Gastrocnemius medialis (tissue), 4 donors: ENCODE measurements around the gene PHTF2. TPM values are rescaled to one million over a fixed set of nuclear protein-coding genes. Genes with fewer than 3 reads are reported as not detected.
"Not testable (repeated sequence)": the region's sequence is repeated elsewhere in the genome, so short reads cannot be mapped to it uniquely, and the experiment has no call there.

Experiments
- ATAC-seq, 2 donors: fragments of 150-250 bp; one replicate each; pipeline ENCODE4 v1.9.1; 2016
- DNase-seq, 2 donors: peaks; one replicate each; pipeline ENCODE4 v3.0.0-alpha.2; 2019
- H3K27ac ChIP-seq, 4 donors: fragments of 200-600 bp; sonication (generic); 1 replicate in 1 of 4; 2 replicates in 3 of 4; pipeline ENCODE4 v1.5.1; 2016 to 2018; ENCODE audit warnings: mild to moderate bottlenecking in 2 of 4, moderate library complexity in 1 of 4
- H3K27me3 ChIP-seq, 3 donors: fragments of 200-600 bp; sonication (generic) in 2 of 3; 1 replicate in 1 of 3; 2 replicates in 2 of 3; pipeline versions ENCODE4 v1.5.1 to v1.6.0; 2016 to 2019; ENCODE audit warnings: mild to moderate bottlenecking in 1 of 3, moderate library complexity in 1 of 3
- H3K36me3 ChIP-seq, 2 donors: fragments of 200-600 bp; sonication (generic) in 1 of 2; one replicate each; pipeline ENCODE4 v1.5.1; 2017 to 2018
- H3K4me1 ChIP-seq, 2 donors: fragments of 200-600 bp; sonication (generic) in 1 of 2; one replicate each; pipeline ENCODE4 v1.5.1; 2016 to 2017; ENCODE audit warnings: mild to moderate bottlenecking in 2 of 2
- H3K4me3 ChIP-seq, 4 donors: fragments of 200-600 bp; sonication (generic) in 3 of 4; 1 replicate in 1 of 4; 2 replicates in 3 of 4; pipeline ENCODE4 v1.5.1; 2016 to 2019; ENCODE audit warnings: mild to moderate bottlenecking in 2 of 4
- H3K9me3 ChIP-seq, 3 donors: fragments of 200-600 bp; sonication (generic) in 2 of 3; 1 replicate in 1 of 3; 2 replicates in 2 of 3; pipeline ENCODE4 v1.5.1; 2016 to 2019
- POLR2A ChIP-seq, 2 donors: fragments of 450-650 bp; IDR thresholded peaks; one replicate each; pipeline ENCODE4 v1.6.1; 2017; ENCODE audit warnings: antibody characterized with exemption in 2 of 2, mild to moderate bottlenecking in 2 of 2, moderate library complexity in 2 of 2
- in situ Hi-C, 4 donors: fragments of 200-750 bp; cut with MboI; loops; one replicate each; pipeline versions ENCODE4 v1.15.0 to v1.8.0; 2017; ENCODE audit warnings: low sequenced_read_pairs in 4 of 4
- intact Hi-C: fragments of 100-400 bp; cut with DNase I; formaldehyde crosslinking; loops from one replicate; pipeline ENCODE4 v1.15.1; 2023; ENCODE audit warnings: low total_unique reads
- total RNA-seq, 4 donors: library from RNA; depleted of rRNA; stranded (reverse); fragments of >200 nt; gene quantifications; one replicate each; pipeline versions ENCODE4 v1.1.0 to v1.2.3, GENCODE V29; 2016
- TF ChIP-seq, protein P1 (sequence below), 5 experiments: fragments of 450-650 bp in 3 of 5; fragments of 200-600 bp in 2 of 5; sonication (generic) in 2 of 5; IDR thresholded peaks in 4 of 5; conservative IDR thresholded peaks in 1 of 5; 1 replicate in 4 of 5; 2 replicates in 1 of 5; pipeline ENCODE4 v1.5.1; 2016 to 2019; ENCODE audit warnings: antibody characterized with exemption in 5 of 5, mild to moderate bottlenecking in 3 of 5, moderate library complexity in 3 of 5

Gene PHTF2
- total RNA-seq, 4 donors from 2014 or later = 81.2 to 163 (median 108) TPM

DNA sequence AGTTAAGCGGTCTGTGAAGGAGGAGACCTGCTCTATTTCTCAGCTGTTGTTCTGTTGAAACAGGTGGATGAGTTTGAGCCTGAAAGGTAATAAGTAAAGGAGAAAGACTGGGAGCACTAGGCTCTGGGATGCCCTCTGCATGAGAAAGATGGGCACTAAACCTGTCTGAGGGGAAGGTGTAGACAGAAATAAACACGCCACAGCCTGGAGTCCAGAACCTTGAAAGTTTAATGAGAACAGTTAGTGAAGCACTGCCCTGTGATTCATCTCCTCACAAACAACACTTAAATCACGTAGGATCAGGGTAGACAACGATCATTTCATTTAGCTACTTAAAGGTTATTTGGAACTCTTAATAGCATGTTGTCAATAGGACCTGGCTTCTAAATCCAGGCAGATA is 193.1 kb downstream of the PHTF2 start:
- no peak overlapping the region for H3K27ac ChIP-seq
- H3K36me3 ChIP-seq = no peaks in the 10 kb centered on the region
- no peak for DNase-seq
- intact Hi-C loops (no loop called here), in situ Hi-C loops (no loop called here)
- no peak for ATAC-seq
- no peaks in the 10 kb centered on the region for H3K9me3 ChIP-seq
- no peaks in the 10 kb centered on the region for H3K27me3 ChIP-seq
- H3K4me3 ChIP-seq = no peak overlapping the region
- no peaks in the 10 kb centered on the region for H3K4me1 ChIP-seq
- no peak for TF ChIP-seq POLR2A (IDR thresholded peaks at IDR 0.05)
- TF ChIP-seq, protein P1, sequence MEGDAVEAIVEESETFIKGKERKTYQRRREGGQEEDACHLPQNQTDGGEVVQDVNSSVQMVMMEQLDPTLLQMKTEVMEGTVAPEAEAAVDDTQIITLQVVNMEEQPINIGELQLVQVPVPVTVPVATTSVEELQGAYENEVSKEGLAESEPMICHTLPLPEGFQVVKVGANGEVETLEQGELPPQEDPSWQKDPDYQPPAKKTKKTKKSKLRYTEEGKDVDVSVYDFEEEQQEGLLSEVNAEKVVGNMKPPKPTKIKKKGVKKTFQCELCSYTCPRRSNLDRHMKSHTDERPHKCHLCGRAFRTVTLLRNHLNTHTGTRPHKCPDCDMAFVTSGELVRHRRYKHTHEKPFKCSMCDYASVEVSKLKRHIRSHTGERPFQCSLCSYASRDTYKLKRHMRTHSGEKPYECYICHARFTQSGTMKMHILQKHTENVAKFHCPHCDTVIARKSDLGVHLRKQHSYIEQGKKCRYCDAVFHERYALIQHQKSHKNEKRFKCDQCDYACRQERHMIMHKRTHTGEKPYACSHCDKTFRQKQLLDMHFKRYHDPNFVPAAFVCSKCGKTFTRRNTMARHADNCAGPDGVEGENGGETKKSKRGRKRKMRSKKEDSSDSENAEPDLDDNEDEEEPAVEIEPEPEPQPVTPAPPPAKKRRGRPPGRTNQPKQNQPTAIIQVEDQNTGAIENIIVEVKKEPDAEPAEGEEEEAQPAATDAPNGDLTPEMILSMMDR (IDR thresholded peaks at IDR 0.05 in 4 of 5, conservative IDR thresholded peaks at IDR 0.05 in 1 of 5) = no peak

DNA sequence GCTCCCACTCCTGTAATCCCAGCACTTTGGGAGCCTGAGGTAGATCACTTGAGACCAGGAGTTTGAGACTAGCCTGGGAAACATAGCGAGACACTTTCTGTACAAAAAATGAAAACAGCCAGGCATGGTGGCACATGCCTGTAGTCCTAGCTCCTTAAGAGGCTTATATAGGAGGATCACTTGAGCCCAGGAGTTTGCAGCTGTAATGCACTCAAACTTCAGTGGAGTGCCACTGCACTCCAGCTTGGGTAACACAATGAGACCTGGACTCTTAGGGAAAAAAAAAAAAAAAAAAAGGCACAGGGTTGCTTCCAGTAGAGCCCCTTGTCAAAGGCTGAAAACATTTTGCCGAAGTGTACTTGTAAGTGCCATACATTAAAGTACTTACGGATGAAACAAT is 195.3 kb downstream of the PHTF2 start:
- no peak for ATAC-seq
- Histone ChIP-seq H3K4me1 (no peaks in the 10 kb centered on the region), H3K36me3 (no peaks in the 10 kb centered on the region), H3K27ac (no peak overlapping the region), H3K27me3 (no peaks in the 10 kb centered on the region), H3K4me3 (no peak overlapping the region), H3K9me3 (no peaks in the 10 kb centered on the region)
- in situ Hi-C loops (no loop called here), intact Hi-C loops (no loop called here)
- DNase-seq = no peak
- no peak for TF ChIP-seq POLR2A (IDR thresholded peaks at IDR 0.05)
- TF ChIP-seq, protein P1 (IDR thresholded peaks at IDR 0.05 in 4 of 5, conservative IDR thresholded peaks at IDR 0.05 in 1 of 5) = no peak

DNA sequence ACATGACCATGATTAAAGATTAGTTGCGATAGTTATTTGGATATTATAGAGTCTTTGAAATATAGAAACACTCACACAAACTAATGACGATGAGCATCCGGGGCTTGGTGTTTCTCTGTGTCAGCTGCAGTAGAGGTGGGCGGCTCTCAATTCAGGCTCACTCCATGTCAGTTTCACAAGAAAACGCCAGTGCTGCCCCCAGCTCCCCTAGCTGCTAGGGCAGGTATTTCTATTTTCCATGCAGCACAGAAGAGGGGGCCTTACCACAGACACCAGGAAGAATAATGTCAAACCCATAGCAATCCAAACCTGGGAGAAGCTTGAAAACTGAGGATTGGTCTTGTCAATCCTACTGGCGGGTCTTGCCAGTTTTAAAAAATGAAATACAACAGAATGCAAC is 197.1 kb downstream of the PHTF2 start:
- Histone ChIP-seq H3K36me3 (no peaks in the 10 kb centered on the region), H3K4me3 (no peak overlapping the region), H3K27me3 (no peaks in the 10 kb centered on the region), H3K9me3 (no peaks in the 10 kb centered on the region), H3K4me1 (no peaks in the 10 kb centered on the region), H3K27ac (no peak overlapping the region)
- no peak for TF ChIP-seq POLR2A (IDR thresholded peaks at IDR 0.05)
- TF ChIP-seq, protein P1 (IDR thresholded peaks at IDR 0.05 in 4 of 5, conservative IDR thresholded peaks at IDR 0.05 in 1 of 5) = no peak
- in situ Hi-C loops (no loop called here), intact Hi-C loops (no loop called here)
- DNase-seq (no peak), ATAC-seq (no peak)

- H3K27ac ChIP-seq, DNase-seq, in situ Hi-C loops, H3K27me3 ChIP-seq, intact Hi-C loops, H3K9me3 ChIP-seq, H3K4me1 ChIP-seq, ATAC-seq, H3K4me3 ChIP-seq, H3K36me3 ChIP-seq: not testable (repeated sequence)
Measured at GRCh38 chr7:77999168-77999567, 200.6 kb downstream of the PHTF2 start.

DNA sequence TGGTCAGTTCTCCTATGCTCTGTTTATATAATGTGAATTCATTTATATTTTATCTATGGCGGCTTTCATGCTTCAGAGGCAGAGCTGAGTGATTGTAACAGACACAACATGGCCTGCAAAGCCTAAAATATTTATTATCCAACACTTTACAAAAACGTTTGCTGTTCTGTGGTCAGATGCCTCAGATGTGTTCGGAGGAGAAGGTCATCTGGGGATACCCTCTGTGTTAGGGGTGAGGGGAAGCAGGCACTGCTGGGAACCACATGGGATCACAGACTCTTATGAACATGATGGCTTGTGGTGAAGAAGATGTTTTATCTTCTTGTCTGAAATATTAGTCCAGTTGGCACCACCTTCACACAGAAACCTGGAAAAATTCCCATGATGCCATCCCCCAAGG is 203.4 kb downstream of the PHTF2 start:
- DNase-seq (no peak), ATAC-seq (no peak)
- Histone ChIP-seq H3K36me3 (no peaks in the 10 kb centered on the region), H3K4me1 (no peaks in the 10 kb centered on the region), H3K4me3 (no peak overlapping the region), H3K9me3 (no peaks in the 10 kb centered on the region), H3K27me3 (no peaks in the 10 kb centered on the region), H3K27ac (no peak overlapping the region)
- in situ Hi-C loops (no loop called here), intact Hi-C loops (no loop called here)
- no peak for TF ChIP-seq POLR2A (IDR thresholded peaks at IDR 0.05)

GRCh38 chr7:78002715-78003114 is 204.1 kb downstream of the PHTF2 start:
- ATAC-seq = no peak

More at GRCh38 chr7:78002715-78003114, 204.1 kb downstream of the PHTF2 start:
- Histone ChIP-seq H3K4me3 (no peak overlapping the region), H3K27ac (no peak overlapping the region), H3K27me3 (no peaks in the 10 kb centered on the region), H3K4me1 (no peaks in the 10 kb centered on the region), H3K36me3 (no peaks in the 10 kb centered on the region), H3K9me3 (no peaks in the 10 kb centered on the region)
- intact Hi-C loops (no loop called here), in situ Hi-C loops (no loop called here)
- TF ChIP-seq, protein P1 (IDR thresholded peaks at IDR 0.05 in 4 of 5, conservative IDR thresholded peaks at IDR 0.05 in 1 of 5) = no peak
- TF ChIP-seq POLR2A (IDR thresholded peaks at IDR 0.05) = no peak
- no peak for DNase-seq
